ENCODE results near the gene ASTN1. TPM values are rescaled to one million over a fixed set of nuclear protein-coding genes. Genes with fewer than 3 reads are reported as not detected.

ASTN1 gene
- total RNA-seq, 1 donor from 2014 or later = not detected

GRCh38 chr1:177162243-177162642, 2.3 kb downstream of the ASTN1 start:
- no peak for ATAC-seq

- ATAC-seq = no peak
Observed at GRCh38 chr1:177146499-177146898, 18.0 kb downstream of the ASTN1 start.

GRCh38 chr1:177145106-177146070, 19.1 kb downstream of the ASTN1 start:
- ATAC-seq = no peak

GRCh38 chr1:177142791-177143271, 21.7 kb downstream of the ASTN1 start:
- no peak for ATAC-seq

- ATAC-seq = no peak
Observed at GRCh38 chr1:177142010-177142409, 22.5 kb downstream of the ASTN1 start.

GRCh38 chr1:177138347-177138746, 26.2 kb downstream of the ASTN1 start:
- no peak for ATAC-seq

- ATAC-seq = no peak
Observed at GRCh38 chr1:177137814-177138213, 26.7 kb downstream of the ASTN1 start.

- ATAC-seq = no peak
Observed at GRCh38 chr1:177135250-177135649, 29.3 kb downstream of the ASTN1 start.

- no peak for ATAC-seq
Observed at GRCh38 chr1:177133977-177134538, 30.5 kb downstream of the ASTN1 start.

- ATAC-seq = no peak
Observed at GRCh38 chr1:177132141-177132540, 32.4 kb downstream of the ASTN1 start.

- ATAC-seq = no peak
Observed at GRCh38 chr1:177131723-177132122, 32.8 kb downstream of the ASTN1 start.

- no peak for ATAC-seq
Observed at GRCh38 chr1:177130451-177130945, 34.0 kb downstream of the ASTN1 start.

GRCh38 chr1:177128665-177129281, 35.7 kb downstream of the ASTN1 start:
- no peak for ATAC-seq

GRCh38 chr1:177126267-177126666, 38.2 kb downstream of the ASTN1 start:
- no peak for ATAC-seq

- ATAC-seq = no peak
Observed at GRCh38 chr1:177124577-177125278, 39.8 kb downstream of the ASTN1 start.

- no peak for ATAC-seq
Observed at GRCh38 chr1:177122461-177123251, 41.9 kb downstream of the ASTN1 start.

GRCh38 chr1:177119311-177119710, 45.2 kb downstream of the ASTN1 start:
- no peak for ATAC-seq

- ATAC-seq = no peak
Observed at GRCh38 chr1:177118901-177119300, 45.6 kb downstream of the ASTN1 start.

GRCh38 chr1:177116941-177117340, 47.6 kb downstream of the ASTN1 start:
- no peak for ATAC-seq

GRCh38 chr1:177106614-177107365, 57.7 kb downstream of the ASTN1 start:
- ATAC-seq = no peak

GRCh38 chr1:177106196-177106595, 58.3 kb downstream of the ASTN1 start:
- no peak for ATAC-seq

All from esophagus mucosa (tissue), 1 donor.